ENCODE measurements around the gene RPEL1. TPM values are rescaled to one million over a fixed set of nuclear protein-coding genes. Genes with fewer than 3 reads are reported as not detected.
"Not testable (repeated sequence)": the region's sequence is repeated elsewhere in the genome, so short reads cannot be mapped to it uniquely, and the experiment has no call there.

The RPEL1 gene
- total RNA-seq, 2 donors from 2014 or later: not detected

DNA sequence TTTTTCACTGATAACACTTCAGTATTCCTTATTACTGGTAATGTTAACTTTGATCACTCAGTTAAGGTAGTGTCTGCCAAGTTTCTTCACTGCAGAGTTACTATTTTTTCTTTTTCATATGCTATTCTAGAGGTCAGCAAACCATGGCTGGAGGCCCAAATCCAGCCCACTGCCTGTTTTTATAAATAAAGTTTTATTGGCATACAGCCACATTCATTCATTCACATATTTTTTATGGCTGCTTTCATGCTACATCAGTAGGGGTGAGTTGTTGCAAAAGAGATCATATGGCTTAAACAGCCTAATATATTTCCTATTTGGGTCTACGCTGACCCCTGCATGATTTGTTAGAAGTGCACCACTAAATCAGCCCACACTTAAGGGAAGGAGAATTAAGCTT, 10.9 kb downstream of the RPEL1 start:
- 94 to 100% methylated on average over 1 of the region's 1 CpG for WGBS, 2 donors
- no peak for ATAC-seq
- no peak overlapping the region for H3K27ac ChIP-seq
- H3K27me3 ChIP-seq: no peaks in the 10 kb centered on the region
- H3K4me1 ChIP-seq: no peaks in the 10 kb centered on the region
- no peaks in the 10 kb centered on the region for H3K36me3 ChIP-seq (replicated peaks in 1 of 2; ENCODE audit: insufficient read depth in 1 of 2, low read depth in 2 of 2)
- H3K9me3 ChIP-seq: no peaks in the 10 kb centered on the region
- no peak for DNase-seq
- intact Hi-C loops (cut with DNase I): no loop called here
- TF ChIP-seq POLR2A (IDR thresholded peaks at IDR 0.05): no peak
- TF ChIP-seq, protein P1, sequence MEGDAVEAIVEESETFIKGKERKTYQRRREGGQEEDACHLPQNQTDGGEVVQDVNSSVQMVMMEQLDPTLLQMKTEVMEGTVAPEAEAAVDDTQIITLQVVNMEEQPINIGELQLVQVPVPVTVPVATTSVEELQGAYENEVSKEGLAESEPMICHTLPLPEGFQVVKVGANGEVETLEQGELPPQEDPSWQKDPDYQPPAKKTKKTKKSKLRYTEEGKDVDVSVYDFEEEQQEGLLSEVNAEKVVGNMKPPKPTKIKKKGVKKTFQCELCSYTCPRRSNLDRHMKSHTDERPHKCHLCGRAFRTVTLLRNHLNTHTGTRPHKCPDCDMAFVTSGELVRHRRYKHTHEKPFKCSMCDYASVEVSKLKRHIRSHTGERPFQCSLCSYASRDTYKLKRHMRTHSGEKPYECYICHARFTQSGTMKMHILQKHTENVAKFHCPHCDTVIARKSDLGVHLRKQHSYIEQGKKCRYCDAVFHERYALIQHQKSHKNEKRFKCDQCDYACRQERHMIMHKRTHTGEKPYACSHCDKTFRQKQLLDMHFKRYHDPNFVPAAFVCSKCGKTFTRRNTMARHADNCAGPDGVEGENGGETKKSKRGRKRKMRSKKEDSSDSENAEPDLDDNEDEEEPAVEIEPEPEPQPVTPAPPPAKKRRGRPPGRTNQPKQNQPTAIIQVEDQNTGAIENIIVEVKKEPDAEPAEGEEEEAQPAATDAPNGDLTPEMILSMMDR (IDR thresholded peaks at IDR 0.05): no peak
- no peak overlapping the region for H3K4me3 ChIP-seq

DNA sequence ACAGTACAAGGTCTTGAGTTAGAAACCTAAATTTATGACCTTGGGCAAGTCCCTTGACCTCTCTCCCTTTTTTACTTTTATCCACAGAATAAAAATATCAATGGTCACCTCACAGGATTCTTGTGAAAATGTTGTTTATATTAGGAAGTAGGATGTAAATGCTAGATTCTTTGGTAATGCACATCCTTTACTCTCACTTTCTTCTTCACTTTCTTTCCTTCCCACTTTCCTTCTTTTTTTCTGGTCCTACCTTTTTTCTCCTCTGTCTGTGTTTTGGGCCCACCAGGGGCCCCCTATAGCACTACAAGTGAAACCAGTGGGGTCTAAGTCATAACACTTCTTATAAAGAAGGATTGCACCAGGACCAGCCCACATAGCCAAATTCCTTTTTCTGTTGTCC, 12.1 kb downstream of the RPEL1 start:
- Histone ChIP-seq H3K4me1 (no peaks in the 10 kb centered on the region), H3K36me3 (replicated peaks in 1 of 2; ENCODE audit: insufficient read depth in 1 of 2, low read depth in 2 of 2) (no peaks in the 10 kb centered on the region), H3K9me3 (no peaks in the 10 kb centered on the region), H3K27me3 (no peaks in the 10 kb centered on the region), H3K4me3 (no peak overlapping the region), H3K27ac (no peak overlapping the region)
- intact Hi-C loops (cut with DNase I): no loop called here
- DNase-seq (no peak), ATAC-seq (no peak)
- TF ChIP-seq, protein P1 (IDR thresholded peaks at IDR 0.05): no peak
- no peak for TF ChIP-seq POLR2A (IDR thresholded peaks at IDR 0.05)

DNA sequence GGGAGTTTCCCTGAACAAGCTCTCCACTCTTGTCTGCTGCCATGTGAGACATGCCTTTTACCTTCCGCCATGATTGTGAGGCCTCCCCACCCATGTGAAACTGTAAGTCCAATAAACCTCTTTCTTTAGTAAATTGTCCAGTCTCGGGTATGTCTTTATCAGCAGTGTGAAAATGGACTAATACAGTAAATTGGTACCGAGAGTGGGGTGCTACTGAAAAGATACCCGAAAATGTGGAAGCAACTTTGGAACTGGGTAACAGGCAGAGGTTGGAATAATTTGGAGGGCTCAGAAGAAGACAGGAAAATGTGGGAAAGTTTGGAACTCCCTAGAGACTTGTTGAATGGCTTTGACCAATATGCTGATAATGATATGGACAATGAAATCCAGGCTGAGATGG, 13.2 kb downstream of the RPEL1 start:
- H3K36me3 ChIP-seq (replicated peaks in 1 of 2; ENCODE audit: insufficient read depth in 1 of 2, low read depth in 2 of 2); H3K9me3 ChIP-seq; H3K4me1 ChIP-seq; H3K4me3 ChIP-seq; ATAC-seq; H3K27ac ChIP-seq; DNase-seq; H3K27me3 ChIP-seq; intact Hi-C loops (cut with DNase I): not testable (repeated sequence)
- WGBS, 2 donors: 84 to 93% methylated on average over 4 of the region's 4 CpGs

DNA sequence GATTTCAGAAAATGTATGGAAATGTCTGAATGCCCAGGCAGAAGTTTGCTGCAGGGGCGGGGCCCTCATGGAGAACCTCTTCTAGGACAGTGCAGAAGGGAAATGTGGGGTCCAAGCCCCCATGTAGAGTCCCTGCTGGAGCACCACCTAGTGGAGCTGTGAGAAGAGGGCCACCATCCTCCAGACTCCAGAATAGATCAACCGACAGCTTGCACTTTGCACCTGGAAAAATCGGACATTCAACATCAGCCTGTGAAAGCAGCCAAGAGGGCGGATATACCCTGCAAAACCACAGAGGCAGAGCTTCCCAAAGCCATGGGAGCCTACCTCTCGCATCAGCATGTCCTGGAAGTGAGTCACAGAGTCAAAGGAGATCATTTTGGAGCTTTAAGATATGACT, 14.3 kb downstream of the RPEL1 start:
- Histone ChIP-seq H3K27ac (no peak overlapping the region), H3K4me1 (no peaks in the 10 kb centered on the region), H3K4me3 (no peak overlapping the region), H3K36me3 (replicated peaks in 1 of 2; ENCODE audit: insufficient read depth in 1 of 2, low read depth in 2 of 2) (no peaks in the 10 kb centered on the region), H3K27me3 (no peaks in the 10 kb centered on the region), H3K9me3 (no peaks in the 10 kb centered on the region)
- intact Hi-C loops (cut with DNase I): no loop called here
- DNase-seq (no peak), ATAC-seq (no peak)
- 93 to 95% methylated on average over 4 to 5 of the region's 5 CpGs for WGBS, 2 donors
- TF ChIP-seq, protein P1 (IDR thresholded peaks at IDR 0.05): no peak
- no peak for TF ChIP-seq POLR2A (IDR thresholded peaks at IDR 0.05)

DNA sequence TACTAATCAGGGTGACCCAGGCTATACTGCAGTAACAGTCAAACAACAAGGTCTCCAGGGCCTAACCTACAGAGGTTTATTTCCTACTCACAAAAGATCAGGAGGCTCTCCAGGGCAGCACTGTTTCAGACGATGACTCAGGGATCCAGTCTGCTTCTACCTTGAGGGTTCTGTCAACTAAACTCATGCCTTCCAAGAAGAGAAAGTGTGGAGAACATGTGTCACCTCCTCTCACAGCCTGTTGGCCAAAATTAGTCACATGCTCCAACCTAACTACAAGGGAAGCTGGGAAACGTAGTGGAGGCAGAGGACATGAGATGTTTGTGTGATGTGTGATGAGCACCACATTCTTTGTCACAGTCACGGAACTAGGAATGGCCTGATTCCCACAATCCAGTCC, 16.5 kb downstream of the RPEL1 start:
- Histone ChIP-seq H3K9me3 (no peaks in the 10 kb centered on the region), H3K27me3 (no peaks in the 10 kb centered on the region), H3K27ac (no peak overlapping the region), H3K36me3 (replicated peaks in 1 of 2; ENCODE audit: insufficient read depth in 1 of 2, low read depth in 2 of 2) (no peaks in the 10 kb centered on the region), H3K4me1 (no peaks in the 10 kb centered on the region), H3K4me3 (no peak overlapping the region)
- no peak for DNase-seq
- WGBS, 2 donors: 58 to 67% methylated on average over 3 of the region's 3 CpGs
- intact Hi-C loops (cut with DNase I): no loop called here
- TF ChIP-seq, protein P1 (IDR thresholded peaks at IDR 0.05): no peak
- TF ChIP-seq POLR2A (IDR thresholded peaks at IDR 0.05): no peak
- ATAC-seq: no peak
